IMR-90 (cell line): ENCODE results near the gene CD38. TPM values are rescaled to one million over a fixed set of nuclear protein-coding genes. Genes with fewer than 3 reads are reported as not detected.

Source experiments
- ATAC-seq: fragments of 200-7000 bp; cut with Tn5 transposase; 2 replicates; pipeline ENCODE4 v1.9.1; 2020; ENCODE audit warnings: low read depth, mild to moderate bottlenecking, moderate library complexity
- BruUV-seq: library from RNA; stranded (reverse); fragments of 400-500 nt; replicated peaks from 2 replicates; lab custom pipeline; 2021; lab: Mats Ljungman, UMichigan
- CTCF ChIA-PET: fragments of 300-600 bp; formaldehyde crosslinking; extraction: SDS; loops from one replicate; lab custom pipeline; 2021; ENCODE audit warnings: antibody characterized with exemption; lab: Yijun Ruan, JAX
- POLR2A ChIA-PET: fragments of 300-600 bp; sonication (Branson Sonifier 250); formaldehyde crosslinking; loops from one replicate; lab custom pipeline; 2022; ENCODE audit warnings: antibody characterized with exemption; ENCODE audit not compliant: unreplicated experiment; lab: Charles Lee
- DNase-seq: peaks from one replicate; pipeline ENCODE4 v3.0.0; 2013
- H2AFZ ChIP-seq: replicated peaks from 2 replicates; pipeline ENCODE3; 2013; ENCODE audit warnings: low read length, mild to moderate bottlenecking; ENCODE audit not compliant: poor library complexity
- H2AK5ac ChIP-seq: 2 replicates; pipeline ENCODE4 v1.6.1; 2013; ENCODE audit warnings: low read depth, low read length, inconsistent platforms
- H2AK9ac ChIP-seq: replicated peaks from 2 replicates; pipeline ENCODE3; 2013; ENCODE audit warnings: mild to moderate bottlenecking, low read depth, low read length, moderate library complexity; ENCODE audit not compliant: poor library complexity
- H2BK120ac ChIP-seq: 2 replicates; pipeline ENCODE4 v1.6.1; 2013; ENCODE audit warnings: low read depth, low read length, inconsistent platforms
- H2BK15ac ChIP-seq: 3 replicates; pipeline ENCODE4 v1.6.1; 2013; ENCODE audit warnings: low read depth, low read length, inconsistent platforms
- H2BK20ac ChIP-seq: 2 replicates; pipeline ENCODE4 v1.6.1; 2013; ENCODE audit warnings: low read depth, mild to moderate bottlenecking, inconsistent platforms, low read length, moderate library complexity
- H2BK5ac ChIP-seq: 2 replicates; pipeline ENCODE4 v1.6.1; 2013; ENCODE audit warnings: mild to moderate bottlenecking, low read depth, low read length, inconsistent platforms; ENCODE audit not compliant: poor library complexity, severe bottlenecking
- H3K14ac ChIP-seq: replicated peaks from 2 replicates; pipeline ENCODE4 v1.6.1; 2013; ENCODE audit warnings: low read depth, low read length, inconsistent platforms
- H3K18ac ChIP-seq: 2 replicates; pipeline ENCODE4 v1.6.1; 2013; ENCODE audit warnings: low read depth, low read length, control low read depth
- H3K23ac ChIP-seq: 2 replicates; pipeline ENCODE4 v1.6.1; 2013; ENCODE audit warnings: low read depth, low read length, inconsistent platforms
- H3K27ac ChIP-seq: 2 replicates; pipeline ENCODE4 v1.5.1; 2013; ENCODE audit warnings: mild to moderate bottlenecking, control low read depth, low read length; ENCODE audit not compliant: insufficient read depth
- H3K27me3 ChIP-seq: 2 replicates; pipeline ENCODE4 v1.6.1; 2013; ENCODE audit warnings: low read length; ENCODE audit not compliant: control insufficient read depth, insufficient read depth
- H3K36me3 ChIP-seq: 2 replicates; pipeline ENCODE4 v1.6.1; 2013; ENCODE audit warnings: low read length, mixed read lengths; ENCODE audit not compliant: control insufficient read depth, insufficient read depth
- H3K4ac ChIP-seq: 2 replicates; pipeline ENCODE4 v1.6.1; 2013; ENCODE audit warnings: low read depth, low read length, inconsistent platforms
- H3K4me1 ChIP-seq: 2 replicates; pipeline ENCODE4 v1.6.1; 2013; ENCODE audit warnings: low read length, mixed read lengths; ENCODE audit not compliant: control insufficient read depth, insufficient read depth
- H3K4me2 ChIP-seq: 2 replicates; pipeline ENCODE4 v1.6.1; 2013; ENCODE audit warnings: low read depth, mild to moderate bottlenecking, control low read depth, low read length, moderate library complexity
- H3K4me3 ChIP-seq: 2 replicates; pipeline ENCODE4 v1.5.1; 2013; ENCODE audit warnings: low read depth, mild to moderate bottlenecking, control low read depth, low read length, moderate library complexity; ENCODE audit not compliant: insufficient read depth
- H3K56ac ChIP-seq: 2 replicates; pipeline ENCODE4 v1.6.1; 2013; ENCODE audit warnings: low read length, inconsistent platforms; ENCODE audit not compliant: insufficient read depth; ENCODE audit errors: extremely low read depth
- H3K79me1 ChIP-seq, 2 experiments: 2 replicates each; pipeline ENCODE4 v1.6.1; 2013; ENCODE audit warnings: low read length in 2 of 2, inconsistent platforms in 1 of 2, low read depth in 1 of 2
- H3K9ac ChIP-seq: 2 replicates; pipeline ENCODE4 v1.6.1; 2013; ENCODE audit warnings: low read depth, low read length, control low read depth
- H3K9me1 ChIP-seq: 2 replicates; pipeline ENCODE4 v1.6.1; 2013; ENCODE audit warnings: low read length, inconsistent platforms; ENCODE audit not compliant: insufficient read depth
- H3K9me3 ChIP-seq: 2 replicates; pipeline ENCODE4 v1.6.1; 2013; ENCODE audit warnings: low read length; ENCODE audit not compliant: control insufficient read depth, insufficient read depth
- H4K20me1 ChIP-seq: 2 replicates; pipeline ENCODE4 v1.6.1; 2013; ENCODE audit warnings: low read length, inconsistent platforms; ENCODE audit not compliant: insufficient read depth
- H4K5ac ChIP-seq: 2 replicates; pipeline ENCODE4 v1.6.1; 2013; ENCODE audit warnings: mild to moderate bottlenecking, low read depth, low read length, control low read depth
- H4K8ac ChIP-seq, 2 experiments: 2 replicates each; pipeline ENCODE4 v1.6.1; 2013; ENCODE audit warnings: low read depth in 2 of 2, low read length in 2 of 2, control low read depth in 1 of 2, inconsistent platforms in 1 of 2
- H4K91ac ChIP-seq: 2 replicates; pipeline ENCODE4 v1.6.1; 2013; ENCODE audit warnings: low read depth, low read length, inconsistent platforms; ENCODE audit not compliant: insufficient read depth
- ELK1 ChIP-seq: fragments of 150-350 bp; IDR thresholded peaks from 2 replicates; pipeline ENCODE4 v1.6.1; 2016; ENCODE audit warnings: low read depth, mild to moderate bottlenecking, low read length, moderate library complexity, borderline replicate concordance
- FOS ChIP-seq: fragments of 150-350 bp; IDR thresholded peaks from 2 replicates; pipeline ENCODE4 v1.6.1; 2016; ENCODE audit warnings: low read depth, low read length
- USF2 ChIP-seq: fragments of 150-350 bp; IDR thresholded peaks from 2 replicates; pipeline ENCODE4 v1.6.1; 2017; ENCODE audit warnings: mild to moderate bottlenecking, antibody characterized with exemption, low read length, low read depth
- WGBS, 2 experiments: methylation state at CpG; one replicate each; pipeline versions ENCODE4 v1.1.5 to v1.1.7; 2013; ENCODE audit warnings: missing lambda C conversion rate in 2 of 2; ENCODE audit not compliant: insufficient read length in 1 of 2; ENCODE audit errors: extremely low coverage in 2 of 2; 5-methylcytosine and 5-hydroxymethylcytosine counted together
- dilution Hi-C: fragments of 300-500 bp; cut with HindIII; formaldehyde crosslinking; loops from one replicate; pipeline ENCODE4 v1.14.3; 2018; ENCODE audit warnings: low sequenced_read_pairs; ENCODE audit not compliant: unreplicated experiment
- in situ Hi-C: fragments of 300-500 bp; cut with MboI; formaldehyde crosslinking; loops from 3 replicates; pipeline ENCODE4 v1.14.3; 2019; ENCODE audit warnings: low sequenced_read_pairs, inconsistent platforms, mixed read lengths
- intact Hi-C: fragments of 100-400 bp; cut with micrococcal nuclease; formaldehyde crosslinking; loops from 2 replicates; pipeline ENCODE4 v1.10.0; 2022
- polyA plus RNA-seq, 3 experiments: library from polyadenylated mRNA; depleted of rRNA; stranded (reverse); fragments of >200 nt; gene quantifications; 2 replicates each; pipeline ENCODE4 v1.2.3, GENCODE V29; 2012; ENCODE audit warnings: low replicate concordance in 1 of 3
- total RNA-seq: library from RNA; depleted of rRNA; stranded (reverse); fragments of >200 nt; gene quantifications from 2 replicates; pipeline ENCODE4 v1.2.3, GENCODE V29; 2012

The CD38 gene
- total and polyA plus RNA-seq, 2 of the 4 experiments (the other 2 are of a cell fraction): not detected

DNA sequence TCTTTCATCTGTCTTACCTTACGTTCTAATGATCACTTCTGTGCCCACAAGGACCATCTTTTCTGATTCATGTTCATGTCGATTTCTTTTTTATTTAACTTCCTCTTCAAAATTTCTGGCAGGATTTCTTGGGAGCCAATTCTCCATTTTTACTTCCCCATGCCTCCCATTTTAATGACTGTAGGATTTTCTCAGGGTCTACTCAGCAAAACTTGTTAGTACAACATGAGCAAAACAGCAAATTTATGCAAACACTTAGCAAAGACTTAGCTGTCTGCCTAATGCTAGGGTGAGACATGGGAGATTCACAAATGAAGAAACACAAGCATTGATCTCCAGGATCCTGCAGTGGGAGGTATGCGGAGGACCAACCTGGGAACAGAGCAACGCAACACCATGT lies 5.5 kb downstream of the CD38 start:
- Histone ChIP-seq H3K36me3 (no peaks in the 10 kb centered on the region), H3K9me3 (no peaks in the 10 kb centered on the region), H4K91ac (no peak overlapping the region), H2AK5ac (no peak overlapping the region), H2BK15ac (no peak overlapping the region), H4K20me1 (no peaks in the 10 kb centered on the region), H2BK5ac (no peak overlapping the region), H2BK20ac (no peak overlapping the region), H3K27ac (no peak overlapping the region), H3K4me2 (no peak overlapping the region), H2AK9ac (no peak overlapping the region), H3K79me1 (no peaks in the 10 kb centered on the region), H3K4me3 (no peak overlapping the region), H3K56ac (no peak overlapping the region), H3K18ac (no peak overlapping the region), H3K9ac (no peak overlapping the region), H3K23ac (no peak overlapping the region), H4K5ac (no peak overlapping the region), H2AFZ (no peak overlapping the region), H4K8ac (no peak overlapping the region), H3K27me3 (peaks cover 32% of the 10 kb centered on the region), H2BK120ac (no peak overlapping the region), H3K9me1 (no peaks in the 10 kb centered on the region), H3K4ac (no peak overlapping the region), H3K14ac (no peak overlapping the region), H3K4me1 (no peaks in the 10 kb centered on the region)
- POLR2A ChIA-PET: no interaction called here
- TF ChIP-seq ELK1 (no peak), FOS (no peak), USF2 (no peak)
- WGBS, 2 experiments: 75% methylated on average over 2 of the region's 4 CpGs; no CpG with 5 or more reads in 1 of the 2 experiments
- BruUV-seq: no TSS peak
- DNase-seq: no peak
- in situ Hi-C loops (no loop called here), dilution Hi-C loops (no loop called here), intact Hi-C loops (no loop called here)
- CTCF ChIA-PET: interaction anchor here (1.6 kb wide), 1 partner anchor 22 kb away, joined by 3 read pairs; no protein-coding TSS in a partner anchor
- no peak for ATAC-seq
